Measurements from ENCODE around the gene ANGPTL8. TPM values are rescaled to one million over a fixed set of nuclear protein-coding genes. Genes with fewer than 3 reads are reported as not detected.

ANGPTL8 gene
- total RNA-seq, 1 experiment from 2014 or later = not detected

Other genes starting within 250 kb of the ANGPTL8 start
- gene LDLR, start 150.2 kb upstream of the ANGPTL8 start, total RNA-seq (2021) = 93.5 to 98.9 TPM (median 97.8 TPM) in 3 replicates
- gene SPC24, start 83.8 kb upstream of the ANGPTL8 start, total RNA-seq (2021) = 52.0 to 62.2 TPM (median 58.3 TPM) in 3 replicates
- 31.8 to 35.1 TPM (median 33.2 TPM) in 3 replicates for gene KANK2, start 42.1 kb upstream of the ANGPTL8 start, total RNA-seq (2021)
- gene DOCK6, start 22.9 kb downstream of the ANGPTL8 start, total RNA-seq (2021) = 88.8 to 100 TPM (median 90.7 TPM) in 3 replicates
- 0.30 TPM in 1 of 3 replicates, not detected in the others for gene TSPAN16, start 56.5 kb downstream of the ANGPTL8 start, total RNA-seq (2021)
- 18.9 to 27.8 TPM (median 27.0 TPM) in 3 replicates for gene RAB3D, start 100.0 kb downstream of the ANGPTL8 start, total RNA-seq (2021)
- 69.9 to 78.3 TPM (median 76.0 TPM) in 3 replicates for gene TMEM205, start 106.6 kb downstream of the ANGPTL8 start, total RNA-seq (2021)
- gene CCDC159, start 106.9 kb downstream of the ANGPTL8 start, total RNA-seq (2021) = 5.5 to 8.5 TPM (median 6.8 TPM) in 3 replicates
- gene PLPPR2, start 115.8 kb downstream of the ANGPTL8 start, total RNA-seq (2021) = 7.5 to 9.6 TPM (median 8.4 TPM) in 3 replicates
- 2.4 to 3.9 TPM (median 3.0 TPM) in 3 replicates for gene SWSAP1, start 135.0 kb downstream of the ANGPTL8 start, total RNA-seq (2021)
- 16.8 to 20.9 TPM (median 20.4 TPM) in 3 replicates for gene EPOR, start 144.7 kb downstream of the ANGPTL8 start, total RNA-seq (2021)
- gene RGL3, start 179.7 kb downstream of the ANGPTL8 start, total RNA-seq (2021) = 69.0 to 88.3 TPM (median 86.0 TPM) in 3 replicates
- 4.1 to 5.8 TPM (median 4.8 TPM) in 3 replicates for gene ODAD3, start 195.5 kb downstream of the ANGPTL8 start, total RNA-seq (2021)
- 396 to 405 TPM (median 402 TPM) in 3 replicates for gene PRKCSH, start 196.0 kb downstream of the ANGPTL8 start, total RNA-seq (2021)
- 1.4 to 3.0 TPM (median 1.6 TPM) in 3 replicates for gene ELAVL3, start 241.4 kb downstream of the ANGPTL8 start, total RNA-seq (2021)